NT2/D1 (cell line): Measurements from ENCODE around the gene TRPM5.

Experiments
- DNase-seq: peaks from one replicate; pipeline ENCODE4 v3.0.0-alpha.2; 2011; ENCODE audit warnings: low read depth, low spot score
- H3K27me3 ChIP-seq: 2 replicates; pipeline ENCODE4 v1.6.0; 2011; ENCODE audit warnings: mild to moderate bottlenecking; ENCODE audit not compliant: insufficient read length, insufficient read depth
- H3K36me3 ChIP-seq: 2 replicates; pipeline ENCODE4 v1.6.1; 2011; ENCODE audit warnings: mild to moderate bottlenecking, low read length, mixed read lengths; ENCODE audit not compliant: insufficient read depth, insufficient read length
- H3K4me1 ChIP-seq: 2 replicates; pipeline ENCODE4 v1.5.1; 2011; ENCODE audit not compliant: insufficient read depth, insufficient read length
- H3K4me3 ChIP-seq: 2 replicates; pipeline ENCODE4 v1.5.1; 2011; ENCODE audit warnings: low read depth; ENCODE audit not compliant: insufficient read length
- H3K9ac ChIP-seq: 2 replicates; pipeline ENCODE4 v1.6.0; 2011; ENCODE audit warnings: low read depth; ENCODE audit not compliant: insufficient read length
- H3K9me3 ChIP-seq: 2 replicates; pipeline ENCODE4 v1.5.1; 2011; ENCODE audit warnings: mild to moderate bottlenecking, low read length; ENCODE audit not compliant: insufficient read depth
- SUZ12 ChIP-seq: IDR thresholded peaks from 2 replicates; pipeline ENCODE4 v1.6.1; 2011; ENCODE audit not compliant: insufficient read length, insufficient read depth; ENCODE audit errors: extremely low read depth
- YY1 ChIP-seq: IDR thresholded peaks from 2 replicates; pipeline ENCODE4 v1.6.1; 2011; ENCODE audit not compliant: insufficient read length, insufficient read depth
- ZNF274 ChIP-seq: IDR thresholded peaks from 2 replicates; pipeline ENCODE4 v1.6.1; 2011; ENCODE audit warnings: mild to moderate bottlenecking, low read depth, low read length

TRPM5 gene

DNA sequence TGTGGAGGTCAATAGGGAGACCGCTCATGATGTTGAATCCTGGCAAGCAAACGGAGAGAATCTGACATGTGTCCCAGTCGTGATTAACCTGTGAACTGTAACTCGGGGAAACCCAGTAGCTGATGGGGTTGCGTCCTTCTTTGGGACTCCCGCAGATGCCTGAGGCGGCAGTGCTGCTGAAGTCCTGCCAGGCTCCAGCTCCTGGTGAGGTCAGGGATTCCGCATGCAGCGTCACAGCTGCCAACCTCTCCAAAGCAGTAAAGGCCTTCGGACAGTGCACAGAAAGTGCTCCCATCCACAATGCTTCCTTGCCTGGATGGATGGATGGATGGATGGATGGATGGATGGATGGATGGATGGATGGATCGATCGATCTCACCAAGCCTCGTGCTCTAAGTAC, 14.0 kb upstream of the TRPM5 start:
- H3K9ac ChIP-seq, result no peak overlapping the region
- peaks cover 19% of the 10 kb centered on the region for H3K27me3 ChIP-seq
- H3K4me1 ChIP-seq, result peaks cover 18% of the 10 kb centered on the region
- TF ChIP-seq ZNF274, result no peak
- no peak for DNase-seq
- no peak overlapping the region for H3K4me3 ChIP-seq
- no peaks in the 10 kb centered on the region for H3K9me3 ChIP-seq
- no peaks in the 10 kb centered on the region for H3K36me3 ChIP-seq

DNA sequence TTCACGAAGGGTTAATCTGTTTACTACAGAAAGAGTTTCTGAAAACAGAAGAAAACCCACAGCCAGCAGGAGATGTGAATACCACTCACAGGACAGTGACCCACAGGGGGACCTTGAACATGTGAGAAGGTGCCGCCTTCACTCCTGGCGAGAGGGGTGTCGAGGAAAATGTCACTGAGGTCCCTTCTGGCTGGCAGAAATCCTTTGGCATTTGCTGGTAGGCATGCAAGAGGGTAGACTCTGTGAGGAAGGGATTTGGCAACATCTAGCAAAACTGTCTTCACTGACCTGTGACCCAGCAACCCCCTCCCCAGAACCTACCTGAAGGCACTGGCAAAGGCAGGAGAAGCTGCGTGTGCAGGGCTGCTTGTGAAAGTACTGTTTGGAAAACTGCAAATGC, 9.1 kb upstream of the TRPM5 start:
- Histone ChIP-seq H3K4me1 (peaks cover 3% of the 10 kb centered on the region), H3K9me3 (no peaks in the 10 kb centered on the region), H3K27me3 (peaks cover 51% of the 10 kb centered on the region), H3K9ac (no peak overlapping the region), H3K36me3 (no peaks in the 10 kb centered on the region), H3K4me3 (no peak overlapping the region)
- no peak for TF ChIP-seq SUZ12
- TF ChIP-seq YY1, result no peak
- TF ChIP-seq ZNF274, result no peak
- DNase-seq, result no peak

DNA sequence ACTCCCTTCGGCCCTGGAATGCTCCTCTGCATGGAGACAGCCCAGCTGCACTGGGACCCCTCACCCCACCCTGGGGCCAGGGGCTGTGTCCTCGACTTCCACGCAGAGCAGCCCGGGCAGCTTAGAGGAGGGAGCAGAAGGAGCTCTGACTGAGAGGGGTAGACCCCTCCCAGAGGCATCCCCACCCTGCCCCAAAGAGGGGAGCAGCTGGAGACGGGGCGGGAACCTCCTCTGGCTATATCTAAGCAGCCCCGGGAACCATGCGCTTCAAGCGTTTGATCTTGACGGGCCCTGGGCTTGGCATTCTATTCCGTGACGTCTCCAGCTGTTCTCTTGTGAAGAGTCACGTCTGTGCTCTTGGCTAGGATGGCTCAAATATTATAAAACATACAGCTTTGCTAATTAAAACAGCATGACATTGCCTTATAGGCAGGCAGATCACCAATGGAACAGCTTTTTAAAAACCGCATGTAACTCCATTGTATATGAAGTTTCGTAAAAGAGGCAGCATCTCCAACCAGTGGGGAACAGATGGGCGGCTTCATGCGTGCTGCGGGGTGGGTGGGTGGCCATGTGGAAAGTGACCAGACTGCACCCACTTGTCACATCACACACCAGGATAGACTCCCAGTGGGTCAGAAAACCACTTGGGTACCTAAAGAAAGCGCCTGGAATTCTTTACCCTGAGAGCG, 8.2 kb upstream of the TRPM5 start:
- no peaks in the 10 kb centered on the region for H3K9me3 ChIP-seq
- peaks cover 3% of the 10 kb centered on the region for H3K4me1 ChIP-seq
- H3K36me3 ChIP-seq, result no peaks in the 10 kb centered on the region
- no peak for DNase-seq
- peaks cover 58% of the 10 kb centered on the region for H3K27me3 ChIP-seq
- H3K9ac ChIP-seq, result no peak overlapping the region
- TF ChIP-seq ZNF274, result no peak
- TF ChIP-seq YY1, result no peak
- TF ChIP-seq SUZ12, result no peak
- H3K4me3 ChIP-seq, result no peak overlapping the region

DNA sequence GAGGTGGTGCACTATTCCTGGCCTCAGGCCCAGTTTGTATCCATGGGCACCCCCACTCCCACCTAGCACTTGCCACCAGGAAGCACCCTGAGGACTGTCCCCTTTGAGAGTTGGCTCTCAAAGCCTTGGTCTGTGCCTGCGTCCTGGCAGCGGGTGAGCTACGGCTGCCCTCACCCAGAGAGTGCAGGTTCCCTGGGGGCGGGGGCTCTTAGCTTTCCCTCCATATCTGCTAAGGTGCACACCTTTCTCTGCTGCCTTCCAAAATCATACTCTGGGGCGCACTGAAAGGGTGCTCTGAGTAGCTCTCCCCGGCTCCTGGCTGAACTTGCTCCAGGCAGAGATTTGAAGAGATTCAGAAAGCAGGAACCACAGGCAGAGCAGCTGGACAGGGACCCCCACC, 7.6 kb upstream of the TRPM5 start:
- H3K9me3 ChIP-seq, result no peaks in the 10 kb centered on the region
- H3K4me3 ChIP-seq, result no peak overlapping the region
- peaks cover 3% of the 10 kb centered on the region for H3K4me1 ChIP-seq
- no peak overlapping the region for H3K9ac ChIP-seq
- H3K27me3 ChIP-seq, result peaks cover 63% of the 10 kb centered on the region
- DNase-seq, result no peak
- no peaks in the 10 kb centered on the region for H3K36me3 ChIP-seq
- TF ChIP-seq SUZ12 (no peak), YY1 (no peak), ZNF274 (no peak)

DNA sequence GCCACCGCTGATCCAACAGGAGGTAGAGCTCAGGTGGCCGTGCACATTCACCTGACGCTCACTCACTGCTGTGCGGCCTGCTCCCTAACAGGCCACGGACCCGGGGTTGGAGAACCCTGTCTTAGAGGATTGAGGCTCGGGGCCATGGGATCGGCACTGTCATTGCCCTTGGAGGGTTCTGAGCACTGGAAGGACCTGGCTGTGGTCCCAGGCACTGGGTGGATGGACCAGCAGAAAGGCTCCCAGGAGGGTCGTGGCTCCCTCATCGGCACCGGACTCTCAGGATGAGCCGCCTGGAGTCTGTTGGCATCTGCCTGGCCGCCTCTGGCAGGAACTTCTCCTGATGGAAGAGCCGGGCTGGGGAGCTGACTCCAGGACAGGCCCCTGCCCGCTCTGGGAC, 7.0 kb upstream of the TRPM5 start:
- no peak overlapping the region for H3K4me3 ChIP-seq
- H3K9me3 ChIP-seq, result no peaks in the 10 kb centered on the region
- peaks cover 69% of the 10 kb centered on the region for H3K27me3 ChIP-seq
- H3K9ac ChIP-seq, result no peak overlapping the region
- TF ChIP-seq SUZ12 (no peak), ZNF274 (no peak), YY1 (no peak)
- H3K4me1 ChIP-seq, result peaks cover 3% of the 10 kb centered on the region
- DNase-seq, result no peak
- H3K36me3 ChIP-seq, result no peaks in the 10 kb centered on the region

DNA sequence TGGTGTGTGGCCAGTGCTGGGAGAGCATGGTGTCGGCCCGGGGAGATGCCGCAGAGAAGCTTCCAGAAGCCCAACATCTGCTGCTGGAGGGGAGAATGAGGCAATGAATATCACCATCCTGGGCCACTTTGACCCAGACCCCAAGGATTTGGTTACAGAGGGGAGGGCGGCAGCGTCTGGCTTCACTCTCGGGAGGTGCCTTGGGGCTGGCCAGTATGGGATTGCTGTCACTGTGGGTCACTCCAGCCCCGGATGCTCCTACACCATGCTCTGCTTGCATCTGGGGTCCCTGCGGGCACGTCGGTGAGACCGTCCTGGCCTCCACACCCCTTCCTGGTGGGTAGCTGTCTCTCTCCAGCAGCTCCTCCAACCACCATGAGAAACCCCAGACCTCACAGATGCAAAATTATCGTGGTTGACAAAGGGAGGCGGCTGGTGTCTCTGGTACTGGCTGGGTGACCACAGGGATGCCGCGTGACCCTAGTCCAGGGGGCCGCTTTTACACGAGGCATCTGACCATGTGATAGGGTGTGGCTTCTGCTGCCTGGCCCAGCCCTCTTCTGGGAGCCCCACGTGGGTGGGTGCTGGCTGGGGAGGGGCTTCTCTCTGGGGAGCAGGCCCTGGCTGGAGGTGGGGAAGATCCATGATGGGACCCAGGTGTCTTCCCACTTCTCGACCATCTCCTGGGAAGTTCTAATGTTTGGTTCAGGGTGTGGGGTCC, 6.2 kb upstream of the TRPM5 start:
- no peaks in the 10 kb centered on the region for H3K36me3 ChIP-seq
- no peak overlapping the region for H3K9ac ChIP-seq
- no peak overlapping the region for H3K4me3 ChIP-seq
- H3K27me3 ChIP-seq, result peaks cover 77% of the 10 kb centered on the region
- no peak for DNase-seq
- H3K9me3 ChIP-seq, result no peaks in the 10 kb centered on the region
- peaks cover 5% of the 10 kb centered on the region for H3K4me1 ChIP-seq
- no peak for TF ChIP-seq SUZ12
- no peak for TF ChIP-seq ZNF274
- TF ChIP-seq YY1, result no peak

DNA sequence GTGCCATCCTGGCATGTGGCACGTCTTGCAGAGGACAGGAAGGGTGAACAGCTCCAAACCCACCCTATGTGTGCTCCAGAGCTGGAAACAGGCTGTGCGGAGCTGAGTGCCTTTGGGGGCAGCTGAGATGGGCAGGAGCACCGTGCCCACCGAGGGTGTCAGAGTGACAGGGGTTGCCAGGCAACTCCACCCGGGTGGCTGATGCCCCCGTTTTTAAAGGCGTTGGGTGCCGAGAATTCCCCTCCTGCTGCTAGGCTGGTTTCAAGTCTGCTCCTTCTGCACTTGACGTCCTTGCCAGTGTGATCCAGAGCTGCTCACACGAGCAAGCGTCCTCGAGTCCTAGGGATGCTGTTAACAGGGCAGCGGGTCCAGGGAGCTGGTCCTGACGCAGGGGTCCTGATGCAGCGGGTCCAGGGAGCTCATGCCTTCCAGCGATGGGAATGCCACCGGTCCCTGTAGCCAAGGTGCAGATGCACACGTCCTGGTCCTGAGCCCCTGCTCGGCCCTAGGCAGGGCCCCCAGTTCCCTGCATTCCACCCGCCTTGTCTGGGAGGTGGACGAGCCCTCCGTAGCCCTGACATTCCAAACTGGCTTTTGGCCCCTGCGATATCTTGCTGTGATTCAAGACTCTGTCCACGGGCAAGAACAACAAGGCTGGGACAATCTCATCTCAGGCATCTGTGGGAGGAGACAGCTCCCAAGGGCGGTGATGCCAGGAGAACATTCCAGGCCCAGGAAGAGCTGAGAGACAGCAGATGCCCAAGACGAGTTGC, 5.4 kb upstream of the TRPM5 start:
- peaks cover 10% of the 10 kb centered on the region for H3K4me1 ChIP-seq
- H3K36me3 ChIP-seq, result no peaks in the 10 kb centered on the region
- no peak for DNase-seq
- no peak for TF ChIP-seq YY1
- TF ChIP-seq ZNF274, result no peak
- no peak for TF ChIP-seq SUZ12
- peaks cover 84% of the 10 kb centered on the region for H3K27me3 ChIP-seq
- H3K4me3 ChIP-seq, result no peak overlapping the region
- H3K9ac ChIP-seq, result no peak overlapping the region
- H3K9me3 ChIP-seq, result no peaks in the 10 kb centered on the region
